ENCODE data around the gene PYROXD2.

- TF ChIP-seq POLR2A (IDR thresholded peaks at IDR 0.05), result no peak
- TF ChIP-seq CTCF (IDR thresholded peaks at IDR 0.05), result no peak
- no peak for TF ChIP-seq POLR2AphosphoS5 (IDR thresholded peaks at IDR 0.05; ENCODE audit: insufficient read depth in 1 of 2, low read depth in 1 of 2)
Observed at GRCh38 chr10:98414578-98414931, 427 bp downstream of the PYROXD2 start.
